ENCODE data around the gene TSPEAR.
"Not testable (repeated sequence)": the region's sequence is repeated elsewhere in the genome, so short reads cannot be mapped to it uniquely, and the experiment has no call there.

TSPEAR gene

GRCh38 chr21:44589094-44589493 is 122.3 kb downstream of the TSPEAR start:
- no peak for DNase-seq (ENCODE audit: low spot score)

DNA sequence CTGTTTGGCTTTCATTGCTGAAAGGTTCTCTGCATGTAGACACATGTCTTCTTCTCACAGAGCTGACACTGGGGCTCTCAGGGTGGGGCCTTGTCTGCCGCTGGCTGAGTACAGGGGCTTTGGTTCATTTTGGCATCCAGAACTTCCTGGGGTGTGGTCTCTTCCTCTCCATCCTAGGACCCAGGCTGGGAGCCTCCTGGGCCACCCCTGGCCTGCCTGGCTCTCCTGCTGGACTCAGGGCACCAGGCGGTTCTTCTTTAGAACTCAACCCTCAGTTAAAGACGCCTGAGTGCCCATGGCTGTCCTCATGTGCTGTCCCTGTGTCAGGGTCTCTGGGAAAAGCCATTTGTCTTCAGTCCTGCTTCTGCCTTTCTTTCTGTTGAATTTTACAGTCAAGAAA is 125.5 kb downstream of the TSPEAR start:
- DNase-seq (ENCODE audit: low spot score) = no peak

DNA sequence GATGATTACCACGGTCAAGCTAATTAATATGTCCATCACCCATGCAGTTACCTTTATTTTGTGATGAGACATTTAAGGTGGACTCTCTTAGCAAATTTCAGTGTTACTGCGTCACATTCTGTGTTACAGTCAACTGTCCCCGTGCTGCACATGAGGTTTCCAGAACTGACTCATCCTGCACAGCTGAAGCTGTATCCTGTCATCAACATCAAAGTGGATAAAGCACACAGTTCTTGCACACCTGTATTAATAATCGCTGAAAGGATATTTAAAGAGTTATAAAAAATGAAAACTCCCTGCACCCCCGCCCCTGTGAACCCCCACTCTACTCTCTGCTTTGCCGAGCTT is 127.6 kb downstream of the TSPEAR start:
- peak; percentile 30 for DNase-seq (ENCODE audit: low spot score)

GRCh38 chr21:44583089-44583799 is 128.1 kb downstream of the TSPEAR start:
- DNase-seq (ENCODE audit: low spot score) = no peak

GRCh38 chr21:44582055-44582454 is 129.3 kb downstream of the TSPEAR start:
- DNase-seq (ENCODE audit: low spot score) = no peak

GRCh38 chr21:44581158-44581557 is 130.2 kb downstream of the TSPEAR start:
- no peak for DNase-seq (ENCODE audit: low spot score)

- DNase-seq (ENCODE audit: low spot score) = not testable (repeated sequence)
Measured at GRCh38 chr21:44580231-44580821, 131.0 kb downstream of the TSPEAR start, which contains the start of gene KRTAP10-5. TSS of gene KRTAP10-5 (minus strand) at chr21:44580604. CDS start at chr21:44580578, 26 bp downstream.

- no peak for DNase-seq (ENCODE audit: low spot score)
Measured at GRCh38 chr21:44579833-44580144, 131.6 kb downstream of the TSPEAR start.

DNA sequence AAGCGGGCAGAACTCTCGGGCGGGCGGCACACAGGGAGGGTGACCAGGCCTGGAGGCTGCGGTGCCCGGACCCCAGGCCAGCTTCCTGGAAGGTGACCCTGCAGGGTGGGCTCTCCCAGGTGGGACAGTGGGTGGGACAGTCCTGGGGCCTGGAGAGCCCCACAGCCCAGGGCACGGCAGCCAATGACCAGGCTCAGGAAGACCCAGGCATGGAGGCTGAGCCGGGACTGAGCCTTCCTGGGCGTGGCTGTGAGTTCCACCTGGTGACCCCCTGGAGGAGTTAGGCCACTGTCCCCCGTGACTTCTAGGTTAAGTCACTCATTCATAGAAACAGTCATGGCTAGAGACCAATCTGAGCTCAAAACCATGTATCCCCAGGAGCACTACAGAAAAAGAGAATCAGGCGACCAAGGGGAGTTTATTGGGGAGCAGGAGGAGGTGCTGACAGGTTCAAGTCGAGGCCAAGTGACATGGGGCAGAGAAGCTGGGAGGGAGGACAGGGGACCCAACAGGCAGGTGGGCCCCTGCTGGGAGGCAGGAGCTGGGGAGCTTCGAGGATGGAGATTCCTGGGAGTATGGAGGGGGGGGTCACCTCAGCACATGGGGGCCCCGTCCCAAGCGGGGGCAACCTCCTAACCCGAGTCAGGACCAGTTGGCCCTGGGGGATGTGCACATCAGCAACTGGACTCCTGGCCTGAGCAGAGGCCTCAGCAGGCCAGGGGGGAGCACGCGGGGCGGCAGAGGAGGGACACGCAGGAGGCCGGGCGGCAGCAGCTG is 132.1 kb downstream of the TSPEAR start:
- no peak for DNase-seq (ENCODE audit: low spot score)

GRCh38 chr21:44578371-44579055 is 132.9 kb downstream of the TSPEAR start:
- no peak for DNase-seq (ENCODE audit: low spot score)

DNA sequence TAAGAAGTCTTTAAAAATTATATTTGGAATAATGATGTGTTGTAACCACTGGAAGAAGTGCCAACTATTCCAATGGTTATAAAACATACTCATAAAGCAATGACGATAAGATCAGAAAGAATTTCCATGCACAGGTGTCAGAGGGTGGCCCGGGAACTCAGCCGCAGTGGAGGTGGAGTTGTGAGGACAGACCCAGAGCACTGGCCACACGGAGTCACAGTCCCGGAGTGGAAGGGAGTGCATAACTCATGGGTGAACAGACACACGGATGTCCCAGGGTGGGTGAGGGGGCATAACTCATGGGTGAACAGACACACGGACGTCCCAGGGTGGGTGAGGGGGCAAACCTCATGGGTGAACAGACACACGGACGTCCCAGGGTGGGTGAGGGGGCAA is 135.3 kb downstream of the TSPEAR start:
- no peak for DNase-seq (ENCODE audit: low spot score)

- no peak for DNase-seq (ENCODE audit: low spot score)
Measured at GRCh38 chr21:44575307-44576024, 135.9 kb downstream of the TSPEAR start.

DNA sequence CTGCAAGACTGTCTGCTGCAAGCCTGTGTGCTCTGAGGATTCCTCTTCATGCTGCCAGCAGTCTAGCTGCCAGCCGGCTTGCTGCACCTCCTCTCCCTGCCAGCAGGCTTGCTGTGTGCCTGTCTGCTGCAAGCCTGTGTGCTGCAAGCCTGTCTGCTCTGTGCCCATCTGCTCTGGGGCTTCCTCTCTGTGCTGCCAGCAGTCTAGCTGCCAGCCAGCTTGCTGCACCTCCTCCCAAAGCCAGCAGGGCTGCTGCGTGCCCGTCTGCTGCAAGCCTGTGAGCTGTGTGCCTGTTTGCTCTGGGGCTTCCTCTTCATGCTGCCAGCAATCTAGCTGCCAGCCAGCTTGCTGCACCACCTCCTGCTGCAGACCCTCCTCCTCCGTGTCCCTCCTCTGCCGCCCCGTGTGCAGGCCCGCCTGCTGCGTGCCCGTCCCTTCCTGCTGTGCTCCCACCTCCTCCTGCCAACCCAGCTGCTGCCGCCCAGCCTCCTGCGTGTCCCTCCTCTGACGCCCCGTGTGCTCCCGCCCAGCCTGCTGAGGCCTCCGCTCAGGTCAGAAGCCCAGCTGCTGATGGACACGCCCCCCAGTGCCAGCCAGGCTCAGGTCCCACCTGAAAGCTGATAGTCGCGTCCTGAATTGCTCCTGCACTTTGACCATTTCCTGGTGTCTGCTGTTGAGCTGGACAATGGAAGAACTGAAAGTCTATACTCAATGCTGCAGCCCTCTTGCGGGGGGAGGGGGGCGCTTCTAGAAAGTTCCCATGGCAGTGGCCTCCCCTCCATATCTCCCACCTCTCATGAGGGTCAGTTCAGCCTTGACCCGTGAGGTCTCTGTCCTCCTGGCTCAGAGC is 136.7 kb downstream of the TSPEAR start:
- DNase-seq (ENCODE audit: low spot score) = no peak

DNA sequence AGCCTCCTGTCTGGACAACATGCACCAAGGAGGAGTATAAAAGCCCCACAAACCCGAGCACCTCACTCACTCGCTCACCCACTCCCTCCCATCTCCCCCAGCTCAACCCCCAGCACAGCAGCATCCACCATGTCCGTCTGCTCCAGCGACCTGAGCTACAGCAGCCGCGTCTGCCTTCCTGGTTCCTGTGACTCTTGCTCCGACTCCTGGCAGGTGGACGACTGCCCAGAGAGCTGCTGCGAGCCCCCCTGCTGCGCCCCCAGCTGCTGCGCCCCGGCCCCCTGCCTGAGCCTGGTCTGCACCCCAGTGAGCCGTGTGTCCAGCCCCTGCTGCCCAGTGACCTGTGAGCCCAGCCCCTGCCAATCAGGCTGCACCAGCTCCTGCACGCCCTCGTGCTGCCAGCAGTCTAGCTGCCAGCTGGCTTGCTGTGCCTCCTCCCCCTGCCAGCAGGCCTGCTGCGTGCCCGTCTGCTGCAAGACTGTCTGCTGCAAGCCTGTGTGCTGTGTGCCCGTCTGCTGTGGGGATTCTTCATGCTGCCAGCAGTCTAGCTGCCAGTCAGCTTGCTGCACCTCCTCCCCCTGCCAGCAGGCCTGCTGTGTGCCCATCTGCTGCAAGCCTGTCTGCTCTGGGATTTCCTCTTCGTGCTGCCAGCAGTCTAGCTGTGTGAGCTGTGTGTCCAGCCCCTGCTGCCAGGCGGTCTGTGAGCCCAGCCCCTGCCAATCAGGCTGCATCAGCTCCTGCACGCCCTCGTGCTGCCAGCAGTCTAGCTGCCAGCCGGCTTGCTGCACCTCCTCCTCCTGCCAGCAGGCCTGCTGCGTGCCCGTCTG is 137.5 kb downstream of the TSPEAR start, which contains the start of gene KRTAP10-4:
TSS of gene KRTAP10-4 (plus strand) at position 100 of the 827 bp plus-strand sequence. CDS start at position 130, 30 bp downstream.
- not testable (repeated sequence) for DNase-seq (ENCODE audit: low spot score)

DNA sequence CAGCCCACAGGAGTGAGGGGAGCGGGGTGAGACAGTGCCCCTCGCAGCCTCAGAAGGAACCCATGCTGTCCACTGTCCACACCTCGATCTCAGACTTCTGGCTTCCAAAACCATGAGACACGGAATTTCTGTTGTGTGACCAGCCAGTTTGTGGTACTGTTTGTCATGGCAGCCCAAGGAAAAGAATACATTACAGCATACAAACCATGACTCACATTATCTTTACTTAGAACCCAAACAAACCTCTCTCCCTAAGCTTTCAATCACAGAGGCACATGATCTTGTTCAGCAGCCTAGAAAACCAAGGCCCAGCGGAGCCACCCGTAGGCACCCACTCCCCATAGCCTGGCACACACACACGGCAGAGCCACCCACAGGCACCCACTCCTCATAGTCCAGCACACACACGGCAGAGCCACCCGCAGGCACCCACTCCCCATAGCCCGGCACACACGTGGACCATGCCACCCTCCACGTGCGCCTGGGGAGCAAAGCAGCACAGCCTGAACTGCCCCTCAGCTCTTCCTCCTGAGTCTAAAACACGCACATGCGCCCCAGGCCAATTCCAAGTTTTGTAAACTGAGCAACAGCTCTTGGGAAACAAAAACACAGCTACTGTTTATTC is 138.3 kb downstream of the TSPEAR start:
- no peak for DNase-seq (ENCODE audit: low spot score)

GRCh38 chr21:44571844-44572782 is 139.3 kb downstream of the TSPEAR start:
- no peak for DNase-seq (ENCODE audit: low spot score)

DNA sequence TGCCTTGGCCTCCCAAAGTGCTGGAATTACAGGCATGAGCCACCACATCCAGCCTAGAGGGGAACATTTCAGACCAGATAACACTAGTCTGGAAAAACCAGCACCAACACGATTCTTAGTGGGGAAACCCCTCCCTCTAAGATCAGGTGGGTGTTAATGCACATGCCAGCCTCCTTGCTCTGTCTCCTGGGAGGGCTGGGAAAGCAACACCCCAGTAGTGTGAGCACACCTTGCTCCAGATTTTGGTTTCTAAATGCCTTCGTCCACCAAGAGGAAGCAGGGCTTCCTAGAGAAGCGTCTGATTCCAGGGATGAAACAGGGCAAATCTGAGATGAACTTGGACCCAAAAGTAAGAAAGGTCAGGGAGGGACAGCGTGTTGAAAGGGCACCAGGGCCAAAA is 140.1 kb downstream of the TSPEAR start:
- no peak for DNase-seq (ENCODE audit: low spot score)

DNA sequence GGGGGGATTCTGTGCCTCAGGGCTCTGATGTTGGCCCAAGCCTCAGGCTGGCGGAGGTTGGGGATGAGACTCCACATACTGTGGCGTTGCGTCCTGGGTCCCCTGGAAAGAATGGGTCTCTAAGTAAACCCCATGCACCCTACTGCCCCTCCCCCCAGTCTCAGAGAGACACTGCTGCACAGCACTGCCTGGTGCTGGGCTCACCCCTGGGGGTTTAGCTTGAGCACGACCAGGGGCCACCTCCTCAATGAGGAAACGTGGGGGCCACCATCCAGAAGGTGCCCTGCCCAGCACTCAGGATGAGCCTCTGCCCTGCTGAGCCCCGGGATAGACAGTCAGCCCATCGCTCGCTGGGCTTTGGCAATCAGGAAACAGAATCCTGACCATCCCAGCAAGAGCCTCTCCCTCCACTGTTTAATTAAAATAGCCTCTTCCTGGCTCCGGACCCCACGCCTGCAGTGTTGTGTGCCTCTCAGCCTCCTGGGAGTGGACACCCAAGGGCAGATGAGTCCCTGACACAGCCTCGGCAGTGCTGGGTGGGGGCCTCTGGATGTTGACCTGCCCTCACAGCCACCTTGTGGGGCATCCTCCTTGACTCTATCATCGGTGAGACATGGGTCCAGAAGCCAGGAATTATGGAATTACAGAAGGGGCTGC is 141.4 kb downstream of the TSPEAR start:
- DNase-seq (ENCODE audit: low spot score) = no peak
